Measurements from ENCODE around the gene SMPD3. TPM values are rescaled to one million over a fixed set of nuclear protein-coding genes. Genes with fewer than 3 reads are reported as not detected.

SMPD3 gene
- total and polyA plus RNA-seq, 9 of the 15 experiments (the other 6 are each of a cell fraction or from before 2014, with no cell fraction given), result 0.03 to 1.2 (median 0.18) TPM

DNA sequence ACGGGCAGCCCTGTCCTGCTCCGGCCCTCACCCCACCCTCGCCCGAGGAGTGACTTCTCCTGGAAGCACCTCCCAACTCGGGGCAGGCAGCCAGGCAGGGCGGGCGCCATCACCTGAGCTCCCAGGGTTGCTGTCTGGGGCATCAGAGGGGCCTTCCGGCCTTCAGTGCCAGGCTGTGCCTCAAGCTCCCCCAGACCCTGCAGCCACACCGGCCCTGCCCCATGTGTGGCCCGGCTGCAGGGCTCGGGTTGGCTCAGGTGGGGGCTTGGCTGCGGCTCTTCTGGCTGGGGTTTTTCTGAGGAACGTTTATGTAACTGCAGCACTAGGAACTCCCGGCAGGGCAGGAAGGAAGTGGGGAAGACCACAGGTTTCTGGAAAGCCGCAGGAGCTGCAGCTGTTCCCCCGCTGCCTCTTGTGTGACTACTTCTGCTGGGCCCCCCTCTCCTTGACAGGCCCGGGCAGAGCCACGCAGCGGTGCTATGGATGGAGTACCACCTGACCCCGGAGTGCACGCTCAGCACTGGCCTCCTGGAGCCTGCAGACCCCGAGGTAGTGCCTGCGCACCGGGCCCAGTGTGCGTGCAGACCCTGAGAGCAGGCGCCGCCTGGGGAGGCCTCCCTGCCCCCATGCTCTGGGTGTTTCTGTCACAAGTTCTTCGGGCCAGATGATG, 91.9 kb downstream of the SMPD3 start:
- Histone ChIP-seq H4K20me1 (replicated peaks; ENCODE audit: control insufficient read depth, insufficient read depth, low read length) (no peaks in the 10 kb centered on the region), H3K27ac (ENCODE audit: extremely low read depth, low read depth, low read length) (no peak overlapping the region), H3K4me2 (ENCODE audit: insufficient read depth, low read length) (no peak overlapping the region), H3K9me3 (replicated peaks; ENCODE audit: control insufficient read depth, insufficient read depth, low read depth, low read length) (no peaks in the 10 kb centered on the region), H3K9ac (ENCODE audit: insufficient read depth in 1 of 2, low read depth in 2 of 2, low read length in 2 of 2) (no peak overlapping the region), H3K4me1 (replicated peaks in 1 of 2; ENCODE audit: control insufficient read depth in 2 of 2, insufficient read depth in 2 of 2, low read length in 2 of 2) (peaks cover 0 to 21% of the 10 kb centered on the region in 2 experiments; a peak in 1 of 5 replicates), H3K4me3 (no peak overlapping the region), H3K79me2 (ENCODE audit: control insufficient read depth, insufficient read depth, low read length) (no peaks in the 10 kb centered on the region), H2AFZ (ENCODE audit: low read depth, low read length) (no peak overlapping the region), H3K27me3 (ENCODE audit: control insufficient read depth in 2 of 2, insufficient read depth in 2 of 2, low read length in 2 of 2) (no peaks in the 10 kb centered on the region), H3K36me3 (ENCODE audit: control insufficient read depth, insufficient read depth, low read length) (peaks cover 67% of the 10 kb centered on the region; the same call in 2 of the 3 replicates), H3K9me1 (ENCODE audit: control insufficient read depth, insufficient read depth, low read length) (no peaks in the 10 kb centered on the region)
- DNase-seq (ENCODE audit: extremely low read depth in 1 of 4, low spot score in 3 of 4) (no peak), FAIRE-seq (no peak), ATAC-seq (no peak)
- CTCF ChIA-PET (ENCODE audit: low intra/inter-chr PET ratio), result no interaction called here
- POLR2A ChIA-PET, result interaction anchor here (0.6 to 1.3 kb wide), 4 partner anchors 9 to 378 kb away, joined by 3 to 6 read pairs (median 4); no protein-coding TSS in a partner anchor
- in situ Hi-C loops (cut with MboI), result no loop called here
- TF ChIP-seq TRIM25 (IDR thresholded peaks at IDR 0.05; ENCODE audit: borderline replicate concordance) (no peak), POLR2G (IDR thresholded peaks at IDR 0.05; ENCODE audit: low read depth, low read length) (peak; percentile 17; the same call in 1 of the 2 replicates)
- WGBS (ENCODE audit: insufficient coverage, low coverage, missing lambda C conversion rate), result 90% methylated on average over 22 of the region's 28 CpGs
- BruUV-seq (replicated peaks), result no TSS peak
- intact Hi-C loops (cut with micrococcal nuclease), result no loop called here
